Esophagus (tissue), 2 donors: ENCODE data around the gene SHOC2. TPM values are rescaled to one million over a fixed set of nuclear protein-coding genes. Genes with fewer than 3 reads are reported as not detected.

Experiments
- H3K27ac ChIP-seq, 2 donors: one replicate each; pipeline ENCODE4 v1.5.1; 2013; ENCODE audit warnings: low read depth in 2 of 2, mild to moderate bottlenecking in 2 of 2, inconsistent platforms in 1 of 2, low read length in 1 of 2, moderate library complexity in 1 of 2
- H3K27me3 ChIP-seq, 2 donors: one replicate each; pipeline ENCODE4 v1.6.1; 2013; ENCODE audit warnings: low read length in 2 of 2, control low read depth in 1 of 2, mild to moderate bottlenecking in 1 of 2; ENCODE audit not compliant: insufficient read depth in 2 of 2, control insufficient read depth in 1 of 2
- H3K36me3 ChIP-seq, 2 donors: one replicate each; pipeline ENCODE4 v1.6.1; 2013; ENCODE audit warnings: low read length in 1 of 2; ENCODE audit not compliant: control insufficient read depth in 2 of 2, insufficient read depth in 2 of 2
- H3K4me1 ChIP-seq, 2 donors: one replicate each; pipeline ENCODE4 v1.6.1; 2013; ENCODE audit warnings: low read length in 1 of 2; ENCODE audit not compliant: control insufficient read depth in 2 of 2, insufficient read depth in 2 of 2
- H3K4me3 ChIP-seq, 2 donors: one replicate each; pipeline ENCODE4 v1.5.1; 2013; ENCODE audit warnings: low read length in 2 of 2, mild to moderate bottlenecking in 2 of 2, low read depth in 1 of 2, moderate library complexity in 1 of 2
- H3K9me3 ChIP-seq, 2 donors: one replicate each; pipeline ENCODE4 v1.6.1; 2013; ENCODE audit warnings: mild to moderate bottlenecking in 2 of 2, low read depth in 1 of 2, low read length in 1 of 2, moderate library complexity in 1 of 2; ENCODE audit not compliant: control insufficient read depth in 2 of 2, insufficient read depth in 1 of 2
- WGBS, 2 donors: extraction: QIAGEN DNeasy Blood & Tissue Kit; methylation state at CpG; one replicate each; pipeline ENCODE4 v1.1.7; 2013; 5-methylcytosine and 5-hydroxymethylcytosine counted together
- polyA plus RNA-seq, 2 donors: library from polyadenylated mRNA; stranded (reverse); fragments of 200-250 nt; gene quantifications; one replicate each; pipeline ENCODE4 v1.2.3, GENCODE V29; 2013
- donor health status: healthy with polysubstance abuse.
- donor health status: Bipolar disorder and iron deficiency.

The SHOC2 gene
- polyA plus RNA-seq, 2 donors: 15.3 to 16.6 TPM

- Histone ChIP-seq H3K27ac (no peak overlapping the region), H3K36me3 (no peaks in the 10 kb centered on the region), H3K4me3 (no peak overlapping the region), H3K9me3 (no peaks in the 10 kb centered on the region), H3K4me1 (no peaks in the 10 kb centered on the region), H3K27me3 (no peaks in the 10 kb centered on the region)
- 68 to 73% methylated on average over 3 of the region's 3 CpGs for WGBS, 2 donors
Observed at GRCh38 chr10:110973400-110973799, 54.0 kb downstream of the SHOC2 start.

GRCh38 chr10:110976577-110976976, 57.2 kb downstream of the SHOC2 start:
- Histone ChIP-seq H3K4me1 (no peaks in the 10 kb centered on the region), H3K4me3 (no peak overlapping the region), H3K36me3 (no peaks in the 10 kb centered on the region), H3K27me3 (no peaks in the 10 kb centered on the region), H3K9me3 (no peaks in the 10 kb centered on the region), H3K27ac (no peak overlapping the region)
- 93 to 97% methylated on average over 1 of the region's 1 CpG for WGBS, 2 donors

DNA sequence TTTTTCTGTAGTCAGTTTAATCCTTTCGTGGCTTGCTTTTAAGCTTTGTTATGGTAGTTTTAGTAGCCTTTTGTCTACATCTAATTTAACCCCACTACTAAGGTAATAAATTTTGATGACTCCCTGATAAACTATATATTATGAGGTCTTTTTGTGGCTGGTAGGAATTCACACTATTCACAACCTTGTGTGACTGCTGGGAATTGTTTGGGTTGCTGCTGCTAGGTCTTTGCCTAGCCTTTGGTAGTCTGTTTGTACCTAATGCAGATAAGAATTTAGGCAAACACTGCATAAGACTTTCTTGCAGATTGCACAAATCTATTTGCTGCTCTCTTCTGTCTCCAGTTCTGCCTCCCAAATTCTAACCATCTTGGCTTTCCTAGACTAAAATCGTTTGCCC, 58.3 kb downstream of the SHOC2 start:
- Histone ChIP-seq H3K27ac (no peak overlapping the region), H3K4me1 (no peaks in the 10 kb centered on the region), H3K4me3 (no peak overlapping the region), H3K9me3 (no peaks in the 10 kb centered on the region), H3K36me3 (no peaks in the 10 kb centered on the region), H3K27me3 (no peaks in the 10 kb centered on the region)
- 70 to 80% methylated on average over 2 of the region's 2 CpGs for WGBS, 2 donors

- Histone ChIP-seq H3K9me3 (no peaks in the 10 kb centered on the region), H3K4me1 (no peaks in the 10 kb centered on the region), H3K36me3 (no peaks in the 10 kb centered on the region), H3K27ac (no peak overlapping the region), H3K4me3 (no peak overlapping the region), H3K27me3 (no peaks in the 10 kb centered on the region)
- 89% methylated on average over 2 of the region's 2 CpGs for WGBS, 2 donors
Observed at GRCh38 chr10:110978204-110978603, 58.8 kb downstream of the SHOC2 start.

DNA sequence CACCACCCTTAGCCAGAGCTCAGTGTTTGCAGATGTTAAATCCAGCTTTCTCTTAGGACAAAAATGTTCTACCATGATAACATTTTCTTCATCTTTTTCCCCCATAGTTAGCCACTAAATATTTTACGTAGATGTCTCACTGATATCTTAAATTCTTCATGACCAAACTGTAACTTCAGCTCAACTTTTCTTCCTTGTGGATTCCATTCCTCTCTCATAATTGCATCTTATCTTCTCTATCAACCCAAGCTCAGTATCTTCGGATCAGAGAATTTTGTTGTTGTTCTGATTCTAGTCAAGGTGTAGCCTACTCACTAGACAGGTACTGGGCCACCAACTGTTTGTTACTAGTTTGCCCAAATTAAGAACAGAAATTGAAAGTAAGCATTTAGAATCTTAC, 60.2 kb downstream of the SHOC2 start:
- Histone ChIP-seq H3K4me3 (no peak overlapping the region), H3K36me3 (no peaks in the 10 kb centered on the region), H3K9me3 (no peaks in the 10 kb centered on the region), H3K27ac (no peak overlapping the region), H3K27me3 (no peaks in the 10 kb centered on the region), H3K4me1 (no peaks in the 10 kb centered on the region)
- WGBS, 2 donors: 94 to 98% methylated on average over 2 of the region's 2 CpGs

GRCh38 chr10:110980807-110981206, 61.4 kb downstream of the SHOC2 start:
- Histone ChIP-seq H3K9me3 (no peaks in the 10 kb centered on the region), H3K27me3 (no peaks in the 10 kb centered on the region), H3K36me3 (no peaks in the 10 kb centered on the region), H3K4me3 (no peak overlapping the region), H3K4me1 (no peaks in the 10 kb centered on the region), H3K27ac (no peak overlapping the region)

DNA sequence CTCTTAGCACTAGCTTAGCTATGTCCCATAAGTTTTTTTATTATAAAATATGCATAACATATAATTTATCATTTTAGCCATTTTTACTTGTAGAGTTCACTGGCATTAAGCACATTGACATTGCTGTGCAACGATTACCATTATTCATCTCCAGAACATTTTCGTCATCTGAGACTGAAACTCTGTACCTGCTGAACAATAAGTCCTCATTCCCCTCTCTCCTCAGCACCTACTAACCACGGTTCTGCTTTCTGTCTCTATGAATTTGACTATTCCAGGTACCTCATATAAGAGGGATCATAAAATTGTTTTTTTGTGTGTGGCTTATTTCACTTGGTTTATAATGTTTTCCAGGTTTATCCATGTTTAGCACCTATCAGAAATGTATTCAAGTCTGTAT, 64.1 kb downstream of the SHOC2 start:
- Histone ChIP-seq H3K36me3 (no peaks in the 10 kb centered on the region), H3K4me3 (no peak overlapping the region), H3K27ac (no peak overlapping the region), H3K9me3 (no peaks in the 10 kb centered on the region), H3K4me1 (no peaks in the 10 kb centered on the region), H3K27me3 (no peaks in the 10 kb centered on the region)
- WGBS, 2 donors: 89 to 91% methylated on average over 3 of the region's 3 CpGs

GRCh38 chr10:110985497-110986275, 66.3 kb downstream of the SHOC2 start:
- Histone ChIP-seq H3K4me1 (no peaks in the 10 kb centered on the region), H3K9me3 (no peaks in the 10 kb centered on the region), H3K4me3 (no peak overlapping the region), H3K27ac (no peak overlapping the region), H3K27me3 (no peaks in the 10 kb centered on the region), H3K36me3 (no peaks in the 10 kb centered on the region)
- WGBS, 2 donors: 66 to 88% methylated on average over 2 of the region's 2 CpGs

- H3K36me3 ChIP-seq: no peaks in the 10 kb centered on the region
- H3K27me3 ChIP-seq: no peaks in the 10 kb centered on the region
- no peak overlapping the region for H3K4me3 ChIP-seq
- WGBS, 2 donors: 71 to 80% methylated on average over 1 of the region's 1 CpG
- H3K4me1 ChIP-seq: no peaks in the 10 kb centered on the region
- no peak overlapping the region for H3K27ac ChIP-seq
- no peaks in the 10 kb centered on the region for H3K9me3 ChIP-seq
Observed at GRCh38 chr10:110989016-110989415, 69.6 kb downstream of the SHOC2 start.
